Measurements from ENCODE around the gene THTPA. TPM values are rescaled to one million over a fixed set of nuclear protein-coding genes. Genes with fewer than 3 reads are reported as not detected.

The THTPA gene
- total and polyA plus RNA-seq, 2 of the 13 experiments (the other 11 are each of a cell fraction or from before 2014, with no cell fraction given): 7.4 to 8.7 TPM

DNA sequence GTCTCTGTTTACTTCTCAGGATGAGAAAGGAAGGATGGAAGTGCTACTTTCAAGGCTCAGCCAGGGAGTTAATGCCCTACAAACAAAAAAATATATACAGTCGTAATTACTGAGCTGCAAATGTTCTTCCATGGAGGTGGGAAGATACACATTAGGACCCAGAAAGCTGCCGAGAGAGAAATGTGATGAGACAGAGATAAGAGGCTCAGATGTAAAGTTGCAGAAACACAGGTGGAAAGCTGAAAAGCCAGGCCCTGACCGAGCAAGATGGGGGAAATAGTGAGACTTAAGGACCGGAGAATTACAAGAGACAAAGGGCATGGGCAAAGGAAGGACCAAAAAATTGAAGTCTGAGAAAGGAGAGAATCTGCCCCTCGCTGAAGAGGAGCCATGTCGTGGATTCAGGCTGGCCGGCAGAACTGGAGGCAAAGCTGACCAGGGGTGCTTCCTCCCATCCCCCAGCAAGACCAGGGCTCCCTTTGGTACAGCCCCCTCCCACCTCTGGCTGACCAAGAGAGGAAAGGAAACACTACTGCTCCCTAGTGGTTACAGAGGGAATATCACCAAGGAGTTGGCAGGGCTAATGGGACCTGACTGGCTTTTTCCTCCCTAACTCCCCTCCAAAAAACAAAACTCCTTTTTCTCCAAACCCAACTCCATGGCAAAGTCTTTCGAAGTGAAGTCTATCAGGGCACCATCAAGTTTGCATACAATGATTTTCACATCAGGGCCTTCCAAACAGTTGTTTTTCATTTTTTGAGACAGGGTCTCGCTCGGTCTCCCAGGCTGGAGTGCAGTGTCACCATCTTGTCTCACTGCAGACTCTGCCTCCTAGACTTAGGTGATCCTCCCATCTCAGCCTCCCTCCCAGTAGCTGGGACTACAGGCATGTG is 16.6 kb upstream of the THTPA start (continued):
- TF ChIP-seq, protein P1, sequence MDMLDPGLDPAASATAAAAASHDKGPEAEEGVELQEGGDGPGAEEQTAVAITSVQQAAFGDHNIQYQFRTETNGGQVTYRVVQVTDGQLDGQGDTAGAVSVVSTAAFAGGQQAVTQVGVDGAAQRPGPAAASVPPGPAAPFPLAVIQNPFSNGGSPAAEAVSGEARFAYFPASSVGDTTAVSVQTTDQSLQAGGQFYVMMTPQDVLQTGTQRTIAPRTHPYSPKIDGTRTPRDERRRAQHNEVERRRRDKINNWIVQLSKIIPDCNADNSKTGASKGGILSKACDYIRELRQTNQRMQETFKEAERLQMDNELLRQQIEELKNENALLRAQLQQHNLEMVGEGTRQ (IDR thresholded peaks at IDR 0.05; ENCODE audit: low read depth, low read length): no peak
- TF ChIP-seq, protein P1 (CRISPR knock-in tag; IDR thresholded peaks at IDR 0.05; ENCODE audit: borderline replicate concordance): no peak
- no peak for TF ChIP-seq ZNF382 (CRISPR knock-in tag; IDR thresholded peaks at IDR 0.05; ENCODE audit: borderline replicate concordance)
- TF ChIP-seq U2AF1 (optimal IDR thresholded peaks at IDR 0.05; ENCODE audit: low read depth, low read length): no peak
- TF ChIP-seq YY1 (IDR thresholded peaks at IDR 0.05; ENCODE audit: insufficient read depth, insufficient replicate concordance, low read depth, low read length): no peak
- TF ChIP-seq, protein P2, sequence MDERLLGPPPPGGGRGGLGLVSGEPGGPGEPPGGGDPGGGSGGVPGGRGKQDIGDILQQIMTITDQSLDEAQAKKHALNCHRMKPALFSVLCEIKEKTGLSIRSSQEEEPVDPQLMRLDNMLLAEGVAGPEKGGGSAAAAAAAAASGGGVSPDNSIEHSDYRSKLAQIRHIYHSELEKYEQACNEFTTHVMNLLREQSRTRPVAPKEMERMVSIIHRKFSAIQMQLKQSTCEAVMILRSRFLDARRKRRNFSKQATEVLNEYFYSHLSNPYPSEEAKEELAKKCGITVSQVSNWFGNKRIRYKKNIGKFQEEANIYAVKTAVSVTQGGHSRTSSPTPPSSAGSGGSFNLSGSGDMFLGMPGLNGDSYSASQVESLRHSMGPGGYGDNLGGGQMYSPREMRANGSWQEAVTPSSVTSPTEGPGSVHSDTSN (CRISPR knock-in tag; IDR thresholded peaks at IDR 0.05): no peak
- TF ChIP-seq ZNF543 (CRISPR knock-in tag; IDR thresholded peaks at IDR 0.05): no peak
- TF ChIP-seq ZNF782 (CRISPR knock-in tag; IDR thresholded peaks at IDR 0.05; ENCODE audit: borderline replicate concordance): 0 out of 2 replicates have a peak, but pooled peaks have one; percentile 67
- no peak for TF ChIP-seq NRL (CRISPR knock-in tag; IDR thresholded peaks at IDR 0.05; ENCODE audit: borderline replicate concordance)
- TF ChIP-seq ZSCAN25 (CRISPR knock-in tag; IDR thresholded peaks at IDR 0.05): no peak
- no peak for TF ChIP-seq ZBTB1 (CRISPR knock-in tag; IDR thresholded peaks at IDR 0.05; ENCODE audit: borderline replicate concordance)
- no peak for TF ChIP-seq ZNF274 (CRISPR knock-in tag; IDR thresholded peaks at IDR 0.05)
- TF ChIP-seq SMARCE1 (IDR thresholded peaks at IDR 0.05; ENCODE audit: borderline replicate concordance): no peak
- TF ChIP-seq, protein P3, sequence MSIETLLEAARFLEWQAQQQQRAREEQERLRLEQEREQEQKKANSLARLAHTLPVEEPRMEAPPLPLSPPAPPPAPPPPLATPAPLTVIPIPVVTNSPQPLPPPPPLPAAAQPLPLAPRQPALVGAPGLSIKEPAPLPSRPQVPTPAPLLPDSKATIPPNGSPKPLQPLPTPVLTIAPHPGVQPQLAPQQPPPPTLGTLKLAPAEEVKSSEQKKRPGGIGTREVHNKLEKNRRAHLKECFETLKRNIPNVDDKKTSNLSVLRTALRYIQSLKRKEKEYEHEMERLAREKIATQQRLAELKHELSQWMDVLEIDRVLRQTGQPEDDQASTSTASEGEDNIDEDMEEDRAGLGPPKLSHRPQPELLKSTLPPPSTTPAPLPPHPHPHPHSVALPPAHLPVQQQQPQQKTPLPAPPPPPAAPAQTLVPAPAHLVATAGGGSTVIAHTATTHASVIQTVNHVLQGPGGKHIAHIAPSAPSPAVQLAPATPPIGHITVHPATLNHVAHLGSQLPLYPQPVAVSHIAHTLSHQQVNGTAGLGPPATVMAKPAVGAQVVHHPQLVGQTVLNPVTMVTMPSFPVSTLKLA (IDR thresholded peaks at IDR 0.05): no peak
- TF ChIP-seq ZNF607 (CRISPR knock-in tag; IDR thresholded peaks at IDR 0.05; ENCODE audit: borderline replicate concordance): no peak
- TF ChIP-seq, protein P4, sequence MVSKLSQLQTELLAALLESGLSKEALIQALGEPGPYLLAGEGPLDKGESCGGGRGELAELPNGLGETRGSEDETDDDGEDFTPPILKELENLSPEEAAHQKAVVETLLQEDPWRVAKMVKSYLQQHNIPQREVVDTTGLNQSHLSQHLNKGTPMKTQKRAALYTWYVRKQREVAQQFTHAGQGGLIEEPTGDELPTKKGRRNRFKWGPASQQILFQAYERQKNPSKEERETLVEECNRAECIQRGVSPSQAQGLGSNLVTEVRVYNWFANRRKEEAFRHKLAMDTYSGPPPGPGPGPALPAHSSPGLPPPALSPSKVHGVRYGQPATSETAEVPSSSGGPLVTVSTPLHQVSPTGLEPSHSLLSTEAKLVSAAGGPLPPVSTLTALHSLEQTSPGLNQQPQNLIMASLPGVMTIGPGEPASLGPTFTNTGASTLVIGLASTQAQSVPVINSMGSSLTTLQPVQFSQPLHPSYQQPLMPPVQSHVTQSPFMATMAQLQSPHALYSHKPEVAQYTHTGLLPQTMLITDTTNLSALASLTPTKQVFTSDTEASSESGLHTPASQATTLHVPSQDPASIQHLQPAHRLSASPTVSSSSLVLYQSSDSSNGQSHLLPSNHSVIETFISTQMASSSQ (IDR thresholded peaks at IDR 0.05; ENCODE audit: low read depth): no peak
- TF ChIP-seq, protein P4 (CRISPR knock-in tag; IDR thresholded peaks at IDR 0.05; ENCODE audit: borderline replicate concordance): no peak
- no peak for TF ChIP-seq MYC (CRISPR knock-in tag; IDR thresholded peaks at IDR 0.05; ENCODE audit: borderline replicate concordance)
- TF ChIP-seq, protein P5, sequence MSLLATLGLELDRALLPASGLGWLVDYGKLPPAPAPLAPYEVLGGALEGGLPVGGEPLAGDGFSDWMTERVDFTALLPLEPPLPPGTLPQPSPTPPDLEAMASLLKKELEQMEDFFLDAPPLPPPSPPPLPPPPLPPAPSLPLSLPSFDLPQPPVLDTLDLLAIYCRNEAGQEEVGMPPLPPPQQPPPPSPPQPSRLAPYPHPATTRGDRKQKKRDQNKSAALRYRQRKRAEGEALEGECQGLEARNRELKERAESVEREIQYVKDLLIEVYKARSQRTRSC (CRISPR knock-in tag; IDR thresholded peaks at IDR 0.05; ENCODE audit: low read depth): no peak

All from HepG2 (cell line).